ENCODE data around the gene KLHL7. TPM values are rescaled to one million over a fixed set of nuclear protein-coding genes. Genes with fewer than 3 reads are reported as not detected.

KLHL7 gene
- total RNA-seq, 1 donor from 2014 or later = 44.0 TPM

GRCh38 chr7:23211589-23211988, 106.0 kb downstream of the KLHL7 start:
- Mint-ChIP-seq H3K27me3 (ENCODE audit: low read depth) (no peaks in the 10 kb centered on the region), H3K27ac (peak overlapping the region; percentile 26), H3K4me3 (peak overlapping the region; percentile 33), H3K9me3 (no peaks in the 10 kb centered on the region), H3K4me1 (peaks cover 18% of the 10 kb centered on the region), H3K36me3 (peaks cover 2% of the 10 kb centered on the region)
- DNase-seq (ENCODE audit: low spot score in 2 of 2, unreplicated experiment in 2 of 2) = no peak
- no peak for TF ChIP-seq CTCF (IDR thresholded peaks at IDR 0.05; ENCODE audit: unreplicated experiment)

GRCh38 chr7:23212395-23212794, 106.8 kb downstream of the KLHL7 start:
- Mint-ChIP-seq H3K36me3 (no peaks in the 10 kb centered on the region), H3K9me3 (no peaks in the 10 kb centered on the region), H3K4me3 (no peak overlapping the region), H3K4me1 (peaks cover 18% of the 10 kb centered on the region), H3K27me3 (ENCODE audit: low read depth) (no peaks in the 10 kb centered on the region), H3K27ac (peak overlapping the region; percentile 26)
- no peak for DNase-seq (ENCODE audit: low spot score in 2 of 2, unreplicated experiment in 2 of 2)
- no peak for TF ChIP-seq CTCF (IDR thresholded peaks at IDR 0.05; ENCODE audit: unreplicated experiment)

GRCh38 chr7:23212841-23213240, 107.3 kb downstream of the KLHL7 start:
- H3K27me3 Mint-ChIP-seq (ENCODE audit: low read depth) = no peaks in the 10 kb centered on the region
- H3K27ac Mint-ChIP-seq = no peak overlapping the region

GRCh38 chr7:23213755-23214154, 108.2 kb downstream of the KLHL7 start:
- no peak for DNase-seq (ENCODE audit: low spot score in 2 of 2, unreplicated experiment in 2 of 2)
- no peaks in the 10 kb centered on the region for H3K9me3 Mint-ChIP-seq
- no peaks in the 10 kb centered on the region for H3K36me3 Mint-ChIP-seq
- no peak overlapping the region for H3K4me3 Mint-ChIP-seq
- no peaks in the 10 kb centered on the region for H3K27me3 Mint-ChIP-seq (ENCODE audit: low read depth)
- peaks cover 18% of the 10 kb centered on the region for H3K4me1 Mint-ChIP-seq
- H3K27ac Mint-ChIP-seq = no peak overlapping the region
- no peak for TF ChIP-seq CTCF (IDR thresholded peaks at IDR 0.05; ENCODE audit: unreplicated experiment)

More at GRCh38 chr7:23212841-23213240, 107.3 kb downstream of the KLHL7 start:
- no peak for TF ChIP-seq CTCF (IDR thresholded peaks at IDR 0.05; ENCODE audit: unreplicated experiment)
- H3K4me3 Mint-ChIP-seq = no peak overlapping the region
- no peaks in the 10 kb centered on the region for H3K9me3 Mint-ChIP-seq
- no peaks in the 10 kb centered on the region for H3K36me3 Mint-ChIP-seq
- no peak for DNase-seq (ENCODE audit: low spot score in 2 of 2, unreplicated experiment in 2 of 2)
- peaks cover 18% of the 10 kb centered on the region for H3K4me1 Mint-ChIP-seq

- Mint-ChIP-seq H3K4me3 (no peak overlapping the region), H3K27me3 (ENCODE audit: low read depth) (no peaks in the 10 kb centered on the region), H3K36me3 (no peaks in the 10 kb centered on the region), H3K9me3 (no peaks in the 10 kb centered on the region), H3K4me1 (peaks cover 18% of the 10 kb centered on the region), H3K27ac (no peak overlapping the region)
- no peak for TF ChIP-seq CTCF (IDR thresholded peaks at IDR 0.05; ENCODE audit: unreplicated experiment)
- DNase-seq (ENCODE audit: low spot score in 2 of 2, unreplicated experiment in 2 of 2) = no peak
Measured at GRCh38 chr7:23214423-23214822, 108.8 kb downstream of the KLHL7 start.

- H3K27me3 Mint-ChIP-seq (ENCODE audit: low read depth) = no peaks in the 10 kb centered on the region
- H3K4me1 Mint-ChIP-seq = peaks cover 18% of the 10 kb centered on the region
- H3K36me3 Mint-ChIP-seq = no peaks in the 10 kb centered on the region
- no peak overlapping the region for H3K27ac Mint-ChIP-seq
- DNase-seq (ENCODE audit: low spot score in 2 of 2, unreplicated experiment in 2 of 2) = no peak
- no peaks in the 10 kb centered on the region for H3K9me3 Mint-ChIP-seq
- H3K4me3 Mint-ChIP-seq = no peak overlapping the region
- no peak for TF ChIP-seq CTCF (IDR thresholded peaks at IDR 0.05; ENCODE audit: unreplicated experiment)
Measured at GRCh38 chr7:23214938-23215337, 109.4 kb downstream of the KLHL7 start.

Data from mesothelial cell of epicardium (in vitro differentiated cells).